GM19351 (cell line): ENCODE results near the gene AGPAT4.

ENCODE experiments used
- ATAC-seq: cut with Tn5 transposase; IDR thresholded peaks from one replicate; pipeline ENCODE4 v1.9.1; 2021; ENCODE audit warnings: mild to moderate bottlenecking, moderate library complexity; ENCODE audit not compliant: unreplicated experiment

The AGPAT4 gene

GRCh38 chr6:161169696-161170095 is 104.2 kb downstream of the AGPAT4 start:
- ATAC-seq, result no peak

GRCh38 chr6:161169035-161169434 is 104.8 kb downstream of the AGPAT4 start:
- ATAC-seq, result no peak

GRCh38 chr6:161168281-161168891 is 105.5 kb downstream of the AGPAT4 start:
- no peak for ATAC-seq

GRCh38 chr6:161166677-161167076 is 107.2 kb downstream of the AGPAT4 start:
- ATAC-seq, result no peak

- ATAC-seq, result no peak
Measured at GRCh38 chr6:161166176-161166575, 107.7 kb downstream of the AGPAT4 start.

GRCh38 chr6:161164182-161164625 is 109.7 kb downstream of the AGPAT4 start:
- no peak for ATAC-seq

GRCh38 chr6:161163466-161164181 is 110.2 kb downstream of the AGPAT4 start:
- no peak for ATAC-seq

- no peak for ATAC-seq
Measured at GRCh38 chr6:161162722-161163121, 111.1 kb downstream of the AGPAT4 start.

- no peak for ATAC-seq
Measured at GRCh38 chr6:161161889-161162624, 111.8 kb downstream of the AGPAT4 start.

- no peak for ATAC-seq
Measured at GRCh38 chr6:161161121-161161520, 112.7 kb downstream of the AGPAT4 start.

- no peak for ATAC-seq
Measured at GRCh38 chr6:161154796-161155335, 119.0 kb downstream of the AGPAT4 start.

GRCh38 chr6:161153725-161154124 is 120.1 kb downstream of the AGPAT4 start:
- ATAC-seq, result no peak

- no peak for ATAC-seq
Measured at GRCh38 chr6:161152907-161153662, 120.8 kb downstream of the AGPAT4 start.

GRCh38 chr6:161152527-161152862 is 121.4 kb downstream of the AGPAT4 start:
- no peak for ATAC-seq

- ATAC-seq, result no peak
Measured at GRCh38 chr6:161151660-161152526, 122.0 kb downstream of the AGPAT4 start.

- ATAC-seq, result no peak
Measured at GRCh38 chr6:161151059-161151645, 122.7 kb downstream of the AGPAT4 start.

GRCh38 chr6:161150566-161150965 is 123.3 kb downstream of the AGPAT4 start:
- no peak for ATAC-seq

- no peak for ATAC-seq
Measured at GRCh38 chr6:161150136-161150535, 123.7 kb downstream of the AGPAT4 start.

GRCh38 chr6:161143663-161144430 is 130.0 kb downstream of the AGPAT4 start:
- ATAC-seq, result no peak
